Activated CD8-positive, alpha-beta memory T cell treated with anti-CD3 and anti-CD28 coated beads for 36 hours (primary cell): ENCODE results near the gene HEY2. TPM values are rescaled to one million over a fixed set of nuclear protein-coding genes. Genes with fewer than 3 reads are reported as not detected.

Source experiments
- CTCF ChIA-PET: fragments of 350-600 bp; sonication (Branson Sonifier 250); formaldehyde crosslinking; loops from one replicate; lab custom pipeline; 2021; ENCODE audit warnings: antibody characterized with exemption; lab: Charles Lee
- POLR2A ChIA-PET: fragments of 350-600 bp; sonication (Branson Sonifier 250); formaldehyde crosslinking; loops from one replicate; lab custom pipeline; 2021; ENCODE audit warnings: antibody characterized with exemption; lab: Charles Lee
- total RNA-seq, 2 experiments: library from RNA; stranded (reverse); gene quantifications; one replicate each; pipeline ENCODE4 v1.2.3, GENCODE V29; 2021

Gene HEY2
- total RNA-seq, 2 experiments from 2014 or later: not detected

GRCh38 chr6:125742024-125742423, 7.4 kb upstream of the HEY2 start:
- POLR2A ChIA-PET: no interaction called here
- CTCF ChIA-PET: interaction anchor here (0.6 to 0.7 kb wide), 2 partner anchors 9 to 71 kb away, joined by 4 read pairs; no protein-coding TSS in a partner anchor

GRCh38 chr6:125742464-125743120, 6.8 kb upstream of the HEY2 start:
- ChIA-PET CTCF (interaction anchor here (0.6 to 0.7 kb wide), 2 partner anchors 9 to 71 kb away, joined by 4 read pairs; no protein-coding TSS in a partner anchor), POLR2A (no interaction called here)

GRCh38 chr6:125743604-125744003, 5.8 kb upstream of the HEY2 start:
- ChIA-PET POLR2A (no interaction called here), CTCF (no interaction called here)

- CTCF ChIA-PET: interaction anchor here (0.9 kb wide), 1 partner anchor 25 kb away, joined by 4 read pairs; no protein-coding TSS in a partner anchor
- POLR2A ChIA-PET: no interaction called here
Observed at GRCh38 chr6:125745281-125746018, 4.0 kb upstream of the HEY2 start.

- POLR2A ChIA-PET: no interaction called here
- CTCF ChIA-PET: interaction anchor here (0.9 kb wide), 1 partner anchor 24 kb away, joined by 4 read pairs; no protein-coding TSS in a partner anchor
Observed at GRCh38 chr6:125746019-125746414, 3.4 kb upstream of the HEY2 start.

- ChIA-PET CTCF (no interaction called here), POLR2A (no interaction called here)
Observed at GRCh38 chr6:125746731-125747588, 2.5 kb upstream of the HEY2 start.

GRCh38 chr6:125747589-125748405, 1.6 kb upstream of the HEY2 start:
- ChIA-PET CTCF (interaction anchor here (1.2 kb wide), 1 partner anchor 9 kb away, joined by 4 read pairs; no protein-coding TSS in a partner anchor), POLR2A (no interaction called here)

- ChIA-PET POLR2A (no interaction called here), CTCF (interaction anchor here (1.2 kb wide), 1 partner anchor 8 kb away, joined by 4 read pairs; no protein-coding TSS in a partner anchor)
Observed at GRCh38 chr6:125748406-125749172, 843 bp upstream of the HEY2 start.

GRCh38 chr6:125749865-125750691, 646 bp downstream of the HEY2 start:
- POLR2A ChIA-PET: interaction anchor here (0.6 kb wide), 1 partner anchor 30 kb away, joined by 3 read pairs; no protein-coding TSS in a partner anchor
- CTCF ChIA-PET: interaction anchor here (0.7 kb wide), 1 partner anchor 439 kb away, joined by 3 read pairs; no protein-coding TSS in a partner anchor

- ChIA-PET CTCF (interaction anchor here (1.4 kb wide), 1 partner anchor 9 kb away, joined by 4 read pairs; no protein-coding TSS in a partner anchor), POLR2A (no interaction called here)
Observed at GRCh38 chr6:125750692-125751333, 1.4 kb downstream of the HEY2 start.

GRCh38 chr6:125751334-125751916, 2.0 kb downstream of the HEY2 start:
- ChIA-PET CTCF (interaction anchor here (0.6 to 1.4 kb wide), 3 partner anchors 9 to 441 kb away, joined by 3 to 4 read pairs (median 3); no protein-coding TSS in a partner anchor), POLR2A (no interaction called here)

GRCh38 chr6:125752773-125753172, 3.3 kb downstream of the HEY2 start:
- CTCF ChIA-PET: interaction anchor here (1.0 to 1.2 kb wide), 5 partner anchors 13 to 442 kb away, joined by 3 to 6 read pairs (median 3); no protein-coding TSS in a partner anchor
- POLR2A ChIA-PET: no interaction called here

GRCh38 chr6:125753218-125753936, 3.9 kb downstream of the HEY2 start:
- POLR2A ChIA-PET: no interaction called here
- CTCF ChIA-PET: interaction anchor here (1.0 to 1.2 kb wide), 4 partner anchors 12 to 443 kb away, joined by 3 to 6 read pairs (median 3); no protein-coding TSS in a partner anchor

- ChIA-PET POLR2A (no interaction called here), CTCF (interaction anchor here (1.0 to 1.2 kb wide), 4 partner anchors 12 to 443 kb away, joined by 3 to 6 read pairs (median 3); no protein-coding TSS in a partner anchor)
Observed at GRCh38 chr6:125753937-125754259, 4.5 kb downstream of the HEY2 start.

- CTCF ChIA-PET: no interaction called here
- POLR2A ChIA-PET: no interaction called here
Observed at GRCh38 chr6:125754566-125754965, 5.1 kb downstream of the HEY2 start.
